ENCODE measurements around the gene PWWP2A. TPM values are rescaled to one million over a fixed set of nuclear protein-coding genes. Genes with fewer than 3 reads are reported as not detected.

The PWWP2A gene
- total RNA-seq, 2 donors from 2014 or later = 16.2 to 17.3 TPM

- H3K27ac Mint-ChIP-seq = no peak overlapping the region
- no peaks in the 10 kb centered on the region for H3K9me3 Mint-ChIP-seq
- ATAC-seq (no peak), DNase-seq (ENCODE audit: low spot score in 2 of 2) (no peak)
- H3K36me3 Mint-ChIP-seq = peaks cover 5% of the 10 kb centered on the region in 2 donors
Measured at GRCh38 chr5:160060001-160060400, 59.2 kb downstream of the PWWP2A start.

GRCh38 chr5:160057256-160057655 lies 62.0 kb downstream of the PWWP2A start:
- Mint-ChIP-seq H3K36me3 (peaks cover 4 to 11% of the 10 kb centered on the region in 2 donors), H3K27ac (no peak overlapping the region), H3K9me3 (no peaks in the 10 kb centered on the region)
- no peak for ATAC-seq
- DNase-seq (ENCODE audit: low spot score in 2 of 2) = no peak

- Mint-ChIP-seq H3K9me3 (no peaks in the 10 kb centered on the region), H3K36me3 (peaks cover 13 to 20% of the 10 kb centered on the region in 2 donors), H3K27ac (no peak overlapping the region)
- ATAC-seq (no peak), DNase-seq (ENCODE audit: low spot score in 2 of 2) (no peak)
Measured at GRCh38 chr5:160054831-160055230, 64.4 kb downstream of the PWWP2A start.

- no peak overlapping the region for H3K27ac Mint-ChIP-seq
- DNase-seq (ENCODE audit: low spot score in 2 of 2) = no peak
- ATAC-seq = no peak
- H3K36me3 Mint-ChIP-seq = peaks cover 15 to 18% of the 10 kb centered on the region in 2 donors
- no peaks in the 10 kb centered on the region for H3K9me3 Mint-ChIP-seq
Measured at GRCh38 chr5:160054047-160054446, 65.2 kb downstream of the PWWP2A start.

- H3K36me3 Mint-ChIP-seq = peaks cover 15 to 23% of the 10 kb centered on the region in 2 donors
- DNase-seq (ENCODE audit: low spot score in 2 of 2) = no peak
- no peaks in the 10 kb centered on the region for H3K9me3 Mint-ChIP-seq
- ATAC-seq = no peak
- H3K27ac Mint-ChIP-seq = no peak overlapping the region
Measured at GRCh38 chr5:160049099-160049498, 70.2 kb downstream of the PWWP2A start.

- no peak for DNase-seq (ENCODE audit: low spot score in 2 of 2)
- no peak for ATAC-seq
- peaks cover 9 to 19% of the 10 kb centered on the region in 2 donors for H3K36me3 Mint-ChIP-seq
- H3K27ac Mint-ChIP-seq = no peak overlapping the region
- no peaks in the 10 kb centered on the region for H3K9me3 Mint-ChIP-seq
Measured at GRCh38 chr5:160048131-160048530, 71.1 kb downstream of the PWWP2A start.

GRCh38 chr5:160047423-160047822 lies 71.8 kb downstream of the PWWP2A start:
- no peaks in the 10 kb centered on the region for H3K9me3 Mint-ChIP-seq
- no peak for ATAC-seq
- peak overlapping the region in 1 of 2 donors; percentile 31 for H3K27ac Mint-ChIP-seq

GRCh38 chr5:160044967-160045366 lies 74.3 kb downstream of the PWWP2A start:
- H3K36me3 Mint-ChIP-seq = peaks cover 0 to 10% of the 10 kb centered on the region in 2 donors
- no peak for DNase-seq (ENCODE audit: low spot score in 2 of 2)
- no peak overlapping the region for H3K27ac Mint-ChIP-seq
- no peak for ATAC-seq
- no peaks in the 10 kb centered on the region for H3K9me3 Mint-ChIP-seq

More at GRCh38 chr5:160047423-160047822, 71.8 kb downstream of the PWWP2A start:
- DNase-seq (ENCODE audit: low spot score in 2 of 2) = no peak
- peaks cover 9 to 19% of the 10 kb centered on the region in 2 donors for H3K36me3 Mint-ChIP-seq

GRCh38 chr5:160044391-160044804 lies 74.9 kb downstream of the PWWP2A start:
- Mint-ChIP-seq H3K9me3 (no peaks in the 10 kb centered on the region), H3K36me3 (peaks cover 0 to 8% of the 10 kb centered on the region in 2 donors), H3K27ac (peak overlapping the region in 1 of 2 donors; percentile 55)
- DNase-seq (ENCODE audit: low spot score in 2 of 2) (no peak), ATAC-seq (no peak)

GRCh38 chr5:160042671-160043070 lies 76.6 kb downstream of the PWWP2A start:
- H3K9me3 Mint-ChIP-seq = no peaks in the 10 kb centered on the region
- H3K36me3 Mint-ChIP-seq = peaks cover 5 to 7% of the 10 kb centered on the region in 2 donors
- no peak overlapping the region for H3K27ac Mint-ChIP-seq
- DNase-seq (ENCODE audit: low spot score in 2 of 2) (no peak), ATAC-seq (no peak)

Other genes with a start within 250 kb of the PWWP2A start
- gene ADRA1B, start 203.0 kb downstream of the PWWP2A start, total RNA-seq = not detected
- gene TTC1, start 110.3 kb downstream of the PWWP2A start, total RNA-seq = 10 to 100 TPM; 42.8 to 54.8 TPM
- not detected for gene FABP6, start 110.1 kb upstream of the PWWP2A start, total RNA-seq
- gene CCNJL, start 193.1 kb upstream of the PWWP2A start, total RNA-seq = under 1 TPM; 0.07 to 0.12 TPM